ENCODE results near the gene ISG20.

Gene ISG20

DNA sequence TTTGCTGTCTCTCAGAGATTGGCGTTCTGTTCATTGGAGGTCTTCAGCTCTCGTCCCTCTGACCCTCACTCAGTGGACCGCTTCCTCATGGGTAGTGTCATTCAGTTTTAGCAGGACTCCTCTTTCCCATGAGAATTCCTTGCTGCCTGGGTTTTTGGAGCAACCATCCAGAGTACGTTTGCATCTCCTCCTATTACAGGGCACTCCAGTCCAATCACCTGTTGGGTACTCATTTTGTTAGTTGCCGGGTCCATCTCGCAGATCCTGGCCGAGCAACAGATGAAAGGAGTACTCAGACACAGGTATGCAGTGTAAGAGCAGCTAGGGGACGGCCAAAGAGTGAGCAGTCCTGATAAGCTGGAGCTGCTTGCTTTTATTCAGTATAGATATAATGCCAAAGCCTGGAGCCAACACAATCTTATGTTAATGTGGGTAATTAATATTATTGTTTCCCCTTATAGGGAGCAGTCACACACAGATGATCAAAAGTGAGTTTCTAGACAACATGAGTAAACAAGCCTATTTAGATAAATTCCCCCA, 49.6 kb downstream of the ISG20 start:
- no peak for DNase-seq (ENCODE audit: low read depth)

DNA sequence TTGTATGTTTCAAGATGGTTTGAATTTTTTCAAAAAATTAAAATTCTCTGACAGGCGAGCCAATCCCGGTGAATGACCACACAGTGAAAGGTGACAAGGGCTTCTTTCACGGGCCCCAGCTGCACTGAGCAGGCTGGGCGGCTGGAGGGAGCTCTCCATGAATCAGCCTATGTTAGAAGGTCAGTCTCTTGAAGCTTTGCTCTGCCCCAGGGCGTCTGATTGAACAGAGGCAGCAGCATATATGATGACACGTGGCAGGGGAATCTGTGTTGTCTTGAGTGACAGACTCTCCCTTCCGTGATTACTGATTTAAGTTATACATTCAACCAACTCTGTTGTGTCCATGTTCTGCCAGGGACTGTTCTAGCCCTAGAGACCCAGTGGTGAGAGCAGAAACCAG, 51.5 kb downstream of the ISG20 start:
- no peak for DNase-seq (ENCODE audit: low read depth)

DNA sequence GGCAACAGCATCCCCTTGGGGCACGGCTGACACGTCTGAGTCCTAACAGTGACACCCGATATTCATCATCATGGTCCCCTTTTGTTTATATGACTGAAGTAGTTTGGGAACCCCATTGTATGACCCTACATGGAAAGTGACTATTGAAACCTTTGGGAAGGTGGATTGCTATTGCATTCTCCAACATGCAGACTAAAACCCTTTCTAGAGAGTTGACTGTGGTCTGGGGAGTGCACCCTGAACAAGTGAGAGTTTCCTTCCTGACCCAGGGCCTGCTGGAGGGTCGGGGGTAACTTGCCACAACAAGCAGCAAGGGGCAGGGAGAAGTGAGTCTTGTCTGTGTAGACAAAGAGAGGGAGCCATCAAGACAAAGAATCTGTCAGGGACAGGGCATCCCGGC, 54.4 kb downstream of the ISG20 start:
- DNase-seq (ENCODE audit: low read depth), result no peak

DNA sequence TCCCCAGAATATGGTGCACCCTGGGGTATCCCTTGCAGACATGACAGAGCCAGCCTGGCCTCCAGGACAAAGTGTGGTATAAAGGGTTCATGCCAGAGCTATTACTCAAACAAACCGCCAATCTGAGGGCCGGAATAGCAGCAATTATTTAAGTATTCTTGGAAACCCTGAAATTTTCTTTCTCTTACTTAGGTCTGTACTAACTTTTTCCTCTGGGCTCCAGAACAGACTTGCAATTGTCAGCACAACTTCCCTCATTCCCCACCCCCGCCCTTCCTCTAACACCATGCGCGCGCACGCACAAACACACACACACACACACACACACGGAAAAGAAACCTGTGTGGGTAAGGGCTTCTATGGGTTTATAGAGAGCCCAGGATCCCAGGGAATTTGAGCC, 56.3 kb downstream of the ISG20 start:
- no peak for DNase-seq (ENCODE audit: low read depth)

DNA sequence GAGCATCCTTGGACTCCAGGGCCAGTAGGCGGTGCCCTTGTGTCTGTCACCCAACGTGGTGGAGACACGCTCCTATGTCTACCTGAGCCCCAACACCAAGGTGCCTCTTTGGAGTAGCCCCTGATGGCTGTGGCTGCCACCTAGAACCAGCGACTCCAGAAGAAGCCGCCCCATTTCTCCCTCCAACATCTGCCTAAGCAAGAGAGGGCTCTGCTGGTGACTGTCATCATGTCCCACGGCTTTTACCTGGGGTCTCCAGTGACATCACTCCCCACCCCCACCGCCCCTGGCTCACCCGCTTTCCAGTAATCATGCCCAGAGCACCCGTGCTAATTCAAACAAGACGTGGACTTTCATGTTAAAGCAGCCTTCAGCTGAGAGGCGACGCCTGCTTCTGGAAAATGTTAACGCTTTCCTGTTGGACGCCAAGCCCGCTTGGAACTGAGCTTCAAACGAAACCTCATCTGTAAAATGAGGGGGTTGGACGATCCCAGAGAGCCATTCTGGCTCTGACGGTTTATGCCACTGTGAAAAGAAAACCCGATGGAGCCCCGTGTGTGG, 57.0 kb downstream of the ISG20 start:
- DNase-seq (ENCODE audit: low read depth), result no peak

DNA sequence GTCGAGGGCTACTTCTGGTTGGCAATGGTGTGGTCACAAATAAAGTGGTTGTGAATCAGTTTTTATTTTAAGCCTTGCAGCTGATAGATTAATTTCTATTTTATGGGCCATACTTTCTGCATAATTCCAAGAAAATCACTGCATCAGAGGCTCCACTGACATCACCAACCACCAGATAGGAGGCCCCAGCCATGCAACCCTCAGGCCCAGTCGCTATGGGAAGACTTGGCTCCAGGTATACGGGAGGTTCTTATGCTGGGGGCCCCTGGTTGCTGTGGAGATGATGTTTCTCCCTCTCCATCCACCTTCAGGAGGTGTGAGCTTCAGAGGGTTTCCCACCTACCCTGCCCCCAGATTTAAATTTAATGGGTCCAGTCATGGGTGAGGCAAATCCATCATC, 57.4 kb downstream of the ISG20 start:
- DNase-seq (ENCODE audit: low read depth), result no peak

DNA sequence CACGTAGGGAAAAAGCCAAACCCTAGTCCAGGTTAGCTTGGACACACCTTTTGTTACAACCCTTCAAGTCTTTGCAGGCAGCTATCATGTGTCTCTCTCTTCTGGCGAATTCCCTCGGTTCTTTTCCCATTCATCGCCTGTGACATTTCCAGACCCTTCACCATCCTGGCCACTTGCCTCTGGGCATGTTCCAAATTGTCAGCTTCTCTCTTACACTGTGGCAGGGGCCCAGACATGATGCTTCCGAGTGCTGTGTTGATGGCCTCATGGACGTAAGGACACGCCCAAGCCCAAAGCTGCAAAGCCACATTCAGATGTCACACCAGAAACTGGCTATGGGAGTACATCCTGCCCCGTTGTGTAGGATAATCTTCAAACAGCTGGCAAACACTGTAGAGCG, 58.5 kb downstream of the ISG20 start:
- no peak for DNase-seq (ENCODE audit: low read depth)

DNA sequence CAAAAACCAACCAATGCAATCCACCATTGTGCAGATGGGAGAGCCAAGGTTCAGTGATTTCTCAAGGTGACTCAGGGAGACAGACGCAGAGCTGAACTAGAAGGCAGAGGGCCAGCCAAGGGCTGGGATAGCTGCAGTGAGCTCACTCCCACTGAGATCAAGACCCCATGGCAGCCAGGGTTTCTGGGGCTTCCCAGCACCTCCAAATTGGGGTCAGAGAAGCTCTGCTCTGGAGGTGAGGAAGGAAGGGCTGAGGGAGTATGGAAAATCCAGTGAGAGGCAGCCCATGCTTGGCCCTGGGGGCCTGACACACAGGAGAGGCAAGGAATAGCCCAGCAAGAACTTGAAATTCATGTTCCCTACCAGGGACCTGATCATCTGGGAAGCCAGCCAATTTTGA, 61.0 kb downstream of the ISG20 start:
- no peak for DNase-seq (ENCODE audit: low read depth)

DNA sequence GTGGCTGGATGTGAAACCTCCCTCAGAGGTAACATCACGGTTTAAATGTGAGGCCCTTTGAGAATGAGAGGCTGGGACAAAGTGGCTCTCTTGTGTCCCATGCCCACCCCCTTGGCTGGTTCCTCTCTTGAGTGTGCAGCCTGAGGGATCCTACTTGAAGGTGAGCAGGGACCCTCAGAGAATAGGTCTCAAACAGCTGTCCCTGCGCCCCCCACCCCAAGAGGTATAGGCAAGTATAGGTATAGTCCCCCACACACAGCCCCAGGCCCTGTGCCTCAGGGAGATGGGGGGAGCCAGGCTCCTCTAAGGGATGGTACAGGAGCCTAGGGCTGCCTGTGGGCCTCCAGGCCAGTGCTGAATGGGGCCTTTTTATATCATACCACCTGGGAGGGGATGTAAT, 61.9 kb downstream of the ISG20 start:
- DNase-seq (ENCODE audit: low read depth), result no peak

DNA sequence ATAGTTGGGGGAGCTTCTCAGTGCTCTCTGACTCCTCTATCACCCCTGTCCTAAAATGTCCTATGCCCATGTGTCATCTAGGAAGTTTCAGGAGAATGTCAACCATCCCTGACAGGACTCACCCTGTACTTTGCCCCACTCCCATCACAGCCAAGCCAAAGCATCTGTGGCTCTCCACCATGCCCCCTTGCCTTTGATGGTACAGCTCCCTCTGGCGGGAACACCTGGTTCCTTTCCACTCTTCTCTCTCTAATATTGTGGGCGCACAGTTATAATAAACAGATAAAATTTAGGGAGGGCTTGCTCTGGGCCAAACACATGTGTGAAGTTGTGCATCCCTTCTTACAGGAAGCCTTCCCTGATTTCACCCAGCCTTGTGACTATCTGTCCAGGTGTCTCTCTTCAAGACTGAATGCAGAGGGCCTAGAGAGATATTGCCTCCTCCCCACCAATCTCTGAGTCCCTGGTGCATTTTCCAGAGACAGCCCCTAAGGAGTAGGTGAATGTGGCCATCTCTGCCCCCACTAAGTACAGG, 62.8 kb downstream of the ISG20 start:
- DNase-seq (ENCODE audit: low read depth), result no peak

DNA sequence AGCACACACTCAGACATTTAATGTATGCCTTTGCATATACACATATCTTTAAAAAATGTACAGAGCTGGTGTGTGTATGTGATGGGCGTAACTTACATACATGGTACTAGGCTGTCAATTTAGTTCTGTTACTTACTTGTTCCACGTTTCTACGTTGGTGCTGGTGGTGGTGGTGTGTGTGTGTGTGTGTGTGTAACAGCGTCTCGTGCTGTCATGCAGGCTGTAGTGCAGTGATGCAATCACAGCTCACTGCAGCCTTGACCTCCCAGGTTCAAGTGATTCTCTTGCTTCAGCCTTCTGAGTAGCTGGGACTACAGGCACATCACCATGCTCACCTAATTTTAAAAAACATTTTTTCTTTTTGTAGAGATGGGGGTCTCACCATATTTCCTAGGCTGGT, 64.2 kb downstream of the ISG20 start:
- no peak for DNase-seq (ENCODE audit: low read depth)

DNA sequence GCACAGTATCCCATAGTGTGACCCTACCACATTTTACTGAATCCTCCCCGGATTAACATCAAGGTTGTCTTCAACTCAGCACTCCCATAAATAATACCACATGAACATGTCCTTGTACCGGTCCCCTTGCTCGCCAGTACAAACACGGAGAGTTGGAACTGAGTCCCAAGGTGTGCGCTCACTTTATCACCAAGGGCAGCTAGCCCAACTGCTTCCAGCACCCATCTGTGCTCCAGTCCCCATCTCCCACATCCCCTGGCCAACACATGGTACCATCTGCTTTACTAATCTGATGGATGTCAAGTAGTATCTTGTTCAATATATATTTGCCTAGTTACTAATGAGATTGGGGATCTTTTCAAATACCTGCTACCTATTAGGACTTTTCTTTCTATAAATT, 64.7 kb downstream of the ISG20 start:
- no peak for DNase-seq (ENCODE audit: low read depth)

DNA sequence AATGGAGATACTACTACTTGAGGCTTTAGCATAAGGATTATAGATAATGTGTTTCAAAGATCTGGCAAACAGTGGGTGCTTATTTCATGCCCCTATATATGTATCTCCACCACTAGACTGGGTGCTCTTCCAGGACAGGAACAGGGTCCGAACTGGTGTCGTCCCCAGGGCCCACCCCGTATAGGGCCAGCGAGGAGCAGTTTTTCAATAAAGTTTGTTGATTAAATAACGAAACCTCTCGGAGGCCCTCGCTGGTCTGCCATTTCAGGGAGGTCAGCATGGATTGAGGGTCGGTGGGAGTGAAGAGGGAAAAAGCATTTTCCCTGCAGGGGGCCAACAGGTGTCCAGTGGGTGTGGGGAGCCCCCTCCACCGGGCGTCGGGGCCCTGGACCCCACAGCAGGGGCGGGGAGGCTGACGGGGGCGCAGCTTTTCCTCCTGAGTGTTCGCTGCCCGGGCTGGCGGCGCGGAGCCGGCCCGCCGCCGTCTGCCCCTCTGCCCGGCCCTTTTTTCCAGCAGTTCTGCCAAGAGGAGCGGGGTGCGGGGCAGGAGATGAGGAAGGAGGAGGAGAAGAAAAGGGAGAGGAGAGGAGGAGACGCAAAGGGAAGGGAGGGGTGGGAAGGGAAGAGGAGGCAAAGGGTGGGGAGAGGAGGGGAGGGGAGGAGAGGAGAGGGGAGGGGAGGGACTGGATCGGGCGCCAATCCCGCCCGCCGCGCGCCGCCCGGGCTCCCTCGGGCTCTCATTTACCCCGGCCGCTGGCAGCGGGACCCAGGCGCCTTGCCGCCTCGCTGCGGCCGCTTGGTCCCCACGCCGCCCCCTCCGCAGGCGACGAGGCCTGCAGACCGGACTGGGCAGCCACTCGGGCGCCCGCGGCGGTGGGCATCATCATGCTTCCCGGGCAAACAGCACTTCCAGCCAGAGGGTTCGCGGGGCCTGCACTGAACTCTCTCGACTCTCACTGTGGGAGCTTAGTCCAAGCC, 66.3 kb downstream of the ISG20 start:
- no peak for DNase-seq (ENCODE audit: low read depth)

DNA sequence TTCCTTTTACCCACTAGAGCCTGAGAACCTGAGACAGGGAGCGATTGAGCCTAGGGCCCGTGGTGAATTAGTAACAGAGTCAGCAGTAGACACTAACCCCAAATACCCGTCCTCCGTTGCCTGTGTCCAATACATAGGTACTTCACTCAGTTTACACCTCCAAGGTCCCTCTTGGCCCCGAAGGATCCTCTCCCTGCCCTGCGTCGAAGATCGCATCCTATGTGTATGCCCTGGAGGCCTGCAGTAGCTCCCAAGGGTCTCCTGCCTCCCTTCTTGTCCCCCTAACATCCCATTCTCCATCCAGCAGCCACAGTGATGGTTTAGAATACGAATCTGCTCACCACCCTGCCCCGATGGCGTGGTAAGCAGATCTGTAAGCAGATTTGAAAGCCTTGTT, 67.0 kb downstream of the ISG20 start:
- DNase-seq (ENCODE audit: low read depth), result no peak

Measured in HS-5 (cell line).